HL-60 (cell line): Measurements from ENCODE around the gene CYTH1.

Source experiments
- CTCF ChIP-seq: IDR thresholded peaks from one replicate; pipeline ENCODE4 v1.5.1; 2011; ENCODE audit warnings: low read length, control low read depth, inconsistent platforms; ENCODE audit not compliant: insufficient read depth
- GABPA ChIP-seq: IDR thresholded peaks from 2 replicates; pipeline ENCODE4 v1.6.1; 2012; ENCODE audit warnings: low read depth
- POLR2AphosphoS5 ChIP-seq: IDR thresholded peaks from 2 replicates; pipeline ENCODE4 v1.6.1; 2012; ENCODE audit warnings: low read depth
- REST ChIP-seq: IDR thresholded peaks from 2 replicates; pipeline ENCODE4 v1.6.1; 2012; ENCODE audit warnings: low read depth; ENCODE audit not compliant: insufficient replicate concordance
- SPI1 ChIP-seq: IDR thresholded peaks from 2 replicates; pipeline ENCODE4 v1.6.1; 2012; ENCODE audit warnings: low read depth, mild to moderate bottlenecking, borderline replicate concordance

GRCh38 chr17:78707016-78707415 is 75.1 kb downstream of the CYTH1 start:
- TF ChIP-seq CTCF (no peak), GABPA (no peak), POLR2AphosphoS5 (no peak), REST (no peak), SPI1 (no peak)
